WTC11 (cell line): Measurements from ENCODE around the gene ZNF202. TPM values are rescaled to one million over a fixed set of nuclear protein-coding genes. Genes with fewer than 3 reads are reported as not detected.

Experiments
- ATAC-seq: fragments of 200-7000 bp; cut with Tn5 transposase; 2 replicates; pipeline ENCODE4 v1.10.0; 2021; ENCODE audit warnings: mild to moderate bottlenecking, moderate library complexity
- CTCF ChIA-PET: fragments of 300-600 bp; sonication (Branson Sonifier 250); formaldehyde crosslinking; loops from one replicate; lab custom pipeline; 2021; ENCODE audit warnings: antibody characterized with exemption; lab: Charles Lee
- POLR2A ChIA-PET: fragments of 350-600 bp; sonication (Branson Sonifier 250); formaldehyde crosslinking; loops from one replicate; lab custom pipeline; 2021; ENCODE audit warnings: antibody characterized with exemption; lab: Charles Lee
- DNase-seq: peaks from one replicate; pipeline ENCODE4 v3.0.0; 2021; ENCODE audit warnings: low spot score
- H3K27ac Mint-ChIP-seq: 2 replicates; pipeline ENCODE4 v1.8.0; 2021; ENCODE audit warnings: mixed read lengths
- H3K27me3 Mint-ChIP-seq: 2 replicates; pipeline ENCODE4 v1.8.0; 2021; ENCODE audit warnings: low read depth, mild to moderate bottlenecking, moderate library complexity, mixed read lengths
- H3K36me3 Mint-ChIP-seq: 2 replicates; pipeline ENCODE4 v1.8.0; 2021; ENCODE audit warnings: mixed read lengths
- H3K4me1 Mint-ChIP-seq: 2 replicates; pipeline ENCODE4 v1.8.0; 2022; ENCODE audit warnings: mixed read lengths
- H3K4me3 Mint-ChIP-seq: 2 replicates; pipeline ENCODE4 v1.8.0; 2021; ENCODE audit warnings: mild to moderate bottlenecking, moderate library complexity, mixed read lengths
- H3K9me3 Mint-ChIP-seq: 2 replicates; pipeline ENCODE4 v1.8.0; 2021; ENCODE audit warnings: mixed read lengths
- CBFB ChIP-seq: sonication (generic); formaldehyde crosslinking; IDR thresholded peaks from 2 replicates; pipeline ENCODE4 v1.8.1; 2022; ENCODE audit warnings: mild to moderate bottlenecking, low read depth, missing genetic modification reagents
- ELF4 ChIP-seq: sonication (generic); formaldehyde crosslinking; IDR thresholded peaks from 2 replicates; pipeline ENCODE4 v1.8.1; 2022; ENCODE audit warnings: low read depth, mild to moderate bottlenecking, moderate library complexity, missing genetic modification reagents
- EMX1 ChIP-seq: fragments of 250-450 bp; sonication (Bioruptor Pico); IDR thresholded peaks from 2 replicates; pipeline ENCODE4 v1.8.0; 2021; ENCODE audit warnings: mild to moderate bottlenecking
- ESRRA ChIP-seq: sonication (generic); formaldehyde crosslinking; IDR thresholded peaks from 2 replicates; pipeline ENCODE4 v1.8.1; 2022; ENCODE audit warnings: mild to moderate bottlenecking, missing genetic modification reagents, borderline replicate concordance
- FOXP1 ChIP-seq: sonication (generic); formaldehyde crosslinking; IDR thresholded peaks from 2 replicates; pipeline ENCODE4 v1.8.0; 2022; ENCODE audit warnings: missing genetic modification reagents, mild to moderate bottlenecking, moderate library complexity, borderline replicate concordance
- GABPB1 ChIP-seq: sonication (generic); formaldehyde crosslinking; IDR thresholded peaks from 2 replicates; pipeline ENCODE4 v1.8.1; 2023; ENCODE audit warnings: mild to moderate bottlenecking, missing genetic modification reagents
- KAT7 ChIP-seq: sonication (generic); formaldehyde crosslinking; IDR thresholded peaks from 2 replicates; pipeline ENCODE4 v1.8.1; 2023; ENCODE audit warnings: missing genetic modification reagents, mild to moderate bottlenecking, borderline replicate concordance
- MXD4 ChIP-seq: fragments of 250-450 bp; sonication (Bioruptor Pico); IDR thresholded peaks from 2 replicates; pipeline ENCODE4 v1.8.0; 2021; ENCODE audit warnings: mild to moderate bottlenecking, moderate library complexity, borderline replicate concordance
- MYBL2 ChIP-seq: sonication (generic); formaldehyde crosslinking; IDR thresholded peaks from 2 replicates; pipeline ENCODE4 v1.8.1; 2023; ENCODE audit warnings: mild to moderate bottlenecking, moderate library complexity, missing genetic modification reagents
- RELA ChIP-seq: sonication (generic); formaldehyde crosslinking; IDR thresholded peaks from 2 replicates; pipeline ENCODE4 v1.8.1; 2022; ENCODE audit warnings: missing genetic modification reagents, mild to moderate bottlenecking, borderline replicate concordance
- SOX15 ChIP-seq: fragments of 250-450 bp; sonication (Bioruptor Pico); IDR thresholded peaks from 2 replicates; pipeline ENCODE4 v1.9.0; 2021; ENCODE audit warnings: mild to moderate bottlenecking
- ZNF121 ChIP-seq: sonication (generic); formaldehyde crosslinking; IDR thresholded peaks from 2 replicates; pipeline ENCODE4 v1.8.0; 2023; ENCODE audit warnings: missing genetic modification reagents
- total RNA-seq: library from RNA; stranded (reverse); gene quantifications from 3 replicates; pipeline ENCODE4 v1.2.3, GENCODE V29; 2021
- TF ChIP-seq, protein P1 (sequence below): sonication (generic); formaldehyde crosslinking; IDR thresholded peaks from 2 replicates; pipeline ENCODE4 v1.8.0; 2023; ENCODE audit warnings: missing genetic modification reagents
- TF ChIP-seq, protein P2 (sequence below): fragments of 200-600 bp; IDR thresholded peaks from 2 replicates; pipeline ENCODE4 v1.8.0; 2022; ENCODE audit warnings: antibody characterized with exemption
- TF ChIP-seq, protein P3 (sequence below): fragments of 250-450 bp; sonication (Bioruptor Pico); conservative IDR thresholded peaks from 2 replicates; pipeline ENCODE4 v1.9.0; 2021; ENCODE audit warnings: mild to moderate bottlenecking
- TF ChIP-seq, protein P4 (sequence below): sonication (generic); formaldehyde crosslinking; IDR thresholded peaks from 2 replicates; pipeline ENCODE4 v1.8.1; 2022; ENCODE audit warnings: missing genetic modification reagents, borderline replicate concordance
- TF ChIP-seq, protein P5 (sequence below): sonication (generic); formaldehyde crosslinking; IDR thresholded peaks from 2 replicates; pipeline ENCODE4 v1.8.1; 2022; ENCODE audit warnings: low read depth, mild to moderate bottlenecking, moderate library complexity, missing genetic modification reagents, borderline replicate concordance
- TF ChIP-seq, protein P6 (sequence below): fragments of 250-450 bp; sonication (Bioruptor Pico); IDR thresholded peaks from 2 replicates; pipeline ENCODE4 v1.9.0; 2021; ENCODE audit warnings: mild to moderate bottlenecking
- TF ChIP-seq, protein P7 (sequence below): fragments of 250-450 bp; sonication (Bioruptor Pico); IDR thresholded peaks from 2 replicates; pipeline ENCODE4 v1.9.0; 2021; ENCODE audit warnings: mild to moderate bottlenecking

Gene ZNF202
- total RNA-seq, 1 experiment from 2014 or later = 29.9 TPM

DNA sequence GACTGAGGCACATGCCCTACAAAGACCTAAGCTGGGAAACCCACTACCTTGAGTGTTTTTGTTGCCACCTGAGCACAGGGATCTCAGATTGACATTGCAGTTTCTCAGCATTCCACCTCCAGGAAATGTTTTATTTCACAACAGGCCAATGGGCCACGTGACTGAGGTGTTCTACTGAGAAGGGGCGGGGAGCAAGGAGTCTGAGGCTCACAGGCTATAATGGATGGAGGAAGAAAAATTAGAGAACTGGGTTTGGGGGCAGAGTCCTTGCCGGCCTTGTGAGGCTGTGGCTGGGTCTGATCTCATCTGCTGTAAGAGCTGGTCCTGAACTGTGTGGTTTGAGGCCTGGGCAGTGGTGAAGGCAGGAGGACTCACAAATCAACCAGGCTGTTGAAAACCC lies 40.7 kb downstream of the ZNF202 start:
- no peak for TF ChIP-seq ESRRA (CRISPR knock-in tag)
- TF ChIP-seq, protein P1, sequence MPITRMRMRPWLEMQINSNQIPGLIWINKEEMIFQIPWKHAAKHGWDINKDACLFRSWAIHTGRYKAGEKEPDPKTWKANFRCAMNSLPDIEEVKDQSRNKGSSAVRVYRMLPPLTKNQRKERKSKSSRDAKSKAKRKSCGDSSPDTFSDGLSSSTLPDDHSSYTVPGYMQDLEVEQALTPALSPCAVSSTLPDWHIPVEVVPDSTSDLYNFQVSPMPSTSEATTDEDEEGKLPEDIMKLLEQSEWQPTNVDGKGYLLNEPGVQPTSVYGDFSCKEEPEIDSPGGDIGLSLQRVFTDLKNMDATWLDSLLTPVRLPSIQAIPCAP (CRISPR knock-in tag) = no peak
- TF ChIP-seq, protein P2, sequence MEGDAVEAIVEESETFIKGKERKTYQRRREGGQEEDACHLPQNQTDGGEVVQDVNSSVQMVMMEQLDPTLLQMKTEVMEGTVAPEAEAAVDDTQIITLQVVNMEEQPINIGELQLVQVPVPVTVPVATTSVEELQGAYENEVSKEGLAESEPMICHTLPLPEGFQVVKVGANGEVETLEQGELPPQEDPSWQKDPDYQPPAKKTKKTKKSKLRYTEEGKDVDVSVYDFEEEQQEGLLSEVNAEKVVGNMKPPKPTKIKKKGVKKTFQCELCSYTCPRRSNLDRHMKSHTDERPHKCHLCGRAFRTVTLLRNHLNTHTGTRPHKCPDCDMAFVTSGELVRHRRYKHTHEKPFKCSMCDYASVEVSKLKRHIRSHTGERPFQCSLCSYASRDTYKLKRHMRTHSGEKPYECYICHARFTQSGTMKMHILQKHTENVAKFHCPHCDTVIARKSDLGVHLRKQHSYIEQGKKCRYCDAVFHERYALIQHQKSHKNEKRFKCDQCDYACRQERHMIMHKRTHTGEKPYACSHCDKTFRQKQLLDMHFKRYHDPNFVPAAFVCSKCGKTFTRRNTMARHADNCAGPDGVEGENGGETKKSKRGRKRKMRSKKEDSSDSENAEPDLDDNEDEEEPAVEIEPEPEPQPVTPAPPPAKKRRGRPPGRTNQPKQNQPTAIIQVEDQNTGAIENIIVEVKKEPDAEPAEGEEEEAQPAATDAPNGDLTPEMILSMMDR = no peak
- TF ChIP-seq KAT7 (CRISPR knock-in tag) = no peak
- no peak for TF ChIP-seq GABPB1 (CRISPR knock-in tag)
- ChIA-PET POLR2A (no interaction called here), CTCF (interaction anchor here (0.6 to 1.4 kb wide), 2 partner anchors 10 to 89 kb away, joined by 3 to 4 read pairs; no protein-coding TSS in a partner anchor)
- ATAC-seq = no peak
- no peak for DNase-seq
- H3K4me1 Mint-ChIP-seq = no peaks in the 10 kb centered on the region
- no peak overlapping the region for H3K4me3 Mint-ChIP-seq
- H3K27ac Mint-ChIP-seq = no peak overlapping the region
- H3K36me3 Mint-ChIP-seq = no peaks in the 10 kb centered on the region
- no peaks in the 10 kb centered on the region for H3K27me3 Mint-ChIP-seq
- no peaks in the 10 kb centered on the region for H3K9me3 Mint-ChIP-seq

DNA sequence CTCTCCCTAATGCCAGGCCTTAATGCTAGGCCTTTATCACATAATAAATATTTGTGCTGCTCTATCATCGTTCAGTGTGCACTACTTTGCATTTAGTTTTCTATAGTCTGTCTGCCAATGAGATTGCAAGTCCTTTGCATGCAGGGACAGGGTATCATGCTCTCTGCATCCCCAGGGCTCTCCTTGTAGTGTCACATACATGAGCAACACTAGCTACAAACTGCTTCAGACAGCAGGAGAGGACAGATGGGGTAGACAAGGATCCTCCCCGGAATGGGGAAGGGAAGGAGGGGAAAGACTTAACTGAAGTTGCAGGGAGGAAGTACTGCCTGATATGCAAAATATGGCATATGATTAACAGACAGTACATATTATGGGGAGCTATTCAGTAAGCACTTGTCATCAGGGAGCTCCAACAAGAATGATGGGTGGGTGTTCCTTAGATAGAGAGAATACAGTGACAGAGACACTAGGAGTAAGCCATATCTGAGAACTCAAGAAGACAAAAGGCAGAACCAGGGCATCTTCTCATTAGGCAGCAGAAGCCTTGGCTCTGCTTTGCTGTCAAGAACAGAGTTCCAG lies 42.8 kb downstream of the ZNF202 start:
- Mint-ChIP-seq H3K4me3 (no peak overlapping the region), H3K9me3 (no peaks in the 10 kb centered on the region), H3K36me3 (no peaks in the 10 kb centered on the region), H3K27me3 (no peaks in the 10 kb centered on the region), H3K4me1 (no peaks in the 10 kb centered on the region), H3K27ac (no peak overlapping the region)
- ATAC-seq (no peak), DNase-seq (no peak)
- ChIA-PET CTCF (interaction anchor here (1.1 to 2.1 kb wide), 3 partner anchors 9 to 58 kb away, joined by 3 to 7 read pairs (median 4); partner anchors contain the start of gene SCN3B), POLR2A (no interaction called here)
- TF ChIP-seq, protein P3, sequence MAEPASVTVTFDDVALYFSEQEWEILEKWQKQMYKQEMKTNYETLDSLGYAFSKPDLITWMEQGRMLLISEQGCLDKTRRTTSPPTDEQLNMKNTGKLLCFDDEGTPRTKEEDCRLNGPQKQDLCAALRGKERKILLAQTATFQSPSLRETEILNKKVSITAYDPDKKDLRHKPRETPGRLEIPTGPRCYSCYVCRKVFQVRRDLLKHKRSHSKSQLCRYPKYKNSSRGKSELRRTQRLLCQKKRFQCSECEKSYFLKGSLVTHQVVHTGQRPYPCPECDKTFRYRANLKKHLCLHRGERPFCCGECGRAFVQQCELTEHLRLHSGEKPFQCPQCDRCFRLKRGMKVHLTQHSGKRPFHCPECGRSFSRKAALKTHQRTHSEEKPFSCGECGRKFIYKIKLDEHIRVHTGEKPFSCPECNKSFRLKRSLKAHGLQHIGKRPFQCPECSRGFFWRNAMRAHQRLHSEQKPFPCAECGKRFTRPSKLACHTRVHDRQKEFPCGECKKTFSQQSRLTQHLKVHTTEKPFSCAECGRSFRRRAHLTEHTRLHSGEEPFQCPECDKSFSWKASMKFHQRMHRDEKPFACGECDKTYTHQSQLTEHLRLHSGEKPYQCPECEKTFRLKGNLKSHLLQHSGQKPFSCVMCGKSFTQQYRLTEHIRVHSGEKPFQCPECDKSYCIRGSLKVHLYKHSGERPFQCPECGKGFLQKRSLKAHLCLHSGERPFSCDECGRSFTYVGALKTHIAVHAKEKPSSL (CRISPR knock-in tag) = no peak
- TF ChIP-seq ELF4 (CRISPR knock-in tag) (no peak), ESRRA (CRISPR knock-in tag) (no peak), CBFB (CRISPR knock-in tag) (no peak), ZNF121 (CRISPR knock-in tag) (no peak), MXD4 (CRISPR knock-in tag) (no peak), RELA (no peak), MYBL2 (no peak), FOXP1 (CRISPR knock-in tag) (no peak), SOX15 (no peak), EMX1 (CRISPR knock-in tag) (no peak)
- TF ChIP-seq, protein P4, sequence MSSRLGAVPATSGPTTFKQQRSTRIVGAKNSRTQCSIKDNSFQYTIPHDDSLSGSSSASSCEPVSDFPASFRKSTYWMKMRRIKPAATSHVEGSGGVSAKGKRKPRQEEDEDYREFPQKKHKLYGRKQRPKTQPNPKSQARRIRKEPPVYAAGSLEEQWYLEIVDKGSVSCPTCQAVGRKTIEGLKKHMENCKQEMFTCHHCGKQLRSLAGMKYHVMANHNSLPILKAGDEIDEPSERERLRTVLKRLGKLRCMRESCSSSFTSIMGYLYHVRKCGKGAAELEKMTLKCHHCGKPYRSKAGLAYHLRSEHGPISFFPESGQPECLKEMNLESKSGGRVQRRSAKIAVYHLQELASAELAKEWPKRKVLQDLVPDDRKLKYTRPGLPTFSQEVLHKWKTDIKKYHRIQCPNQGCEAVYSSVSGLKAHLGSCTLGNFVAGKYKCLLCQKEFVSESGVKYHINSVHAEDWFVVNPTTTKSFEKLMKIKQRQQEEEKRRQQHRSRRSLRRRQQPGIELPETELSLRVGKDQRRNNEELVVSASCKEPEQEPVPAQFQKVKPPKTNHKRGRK = no peak
- TF ChIP-seq, protein P5, sequence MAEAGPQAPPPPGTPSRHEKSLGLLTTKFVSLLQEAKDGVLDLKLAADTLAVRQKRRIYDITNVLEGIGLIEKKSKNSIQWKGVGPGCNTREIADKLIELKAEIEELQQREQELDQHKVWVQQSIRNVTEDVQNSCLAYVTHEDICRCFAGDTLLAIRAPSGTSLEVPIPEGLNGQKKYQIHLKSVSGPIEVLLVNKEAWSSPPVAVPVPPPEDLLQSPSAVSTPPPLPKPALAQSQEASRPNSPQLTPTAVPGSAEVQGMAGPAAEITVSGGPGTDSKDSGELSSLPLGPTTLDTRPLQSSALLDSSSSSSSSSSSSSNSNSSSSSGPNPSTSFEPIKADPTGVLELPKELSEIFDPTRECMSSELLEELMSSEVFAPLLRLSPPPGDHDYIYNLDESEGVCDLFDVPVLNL (CRISPR knock-in tag) = no peak
- TF ChIP-seq, protein P6, sequence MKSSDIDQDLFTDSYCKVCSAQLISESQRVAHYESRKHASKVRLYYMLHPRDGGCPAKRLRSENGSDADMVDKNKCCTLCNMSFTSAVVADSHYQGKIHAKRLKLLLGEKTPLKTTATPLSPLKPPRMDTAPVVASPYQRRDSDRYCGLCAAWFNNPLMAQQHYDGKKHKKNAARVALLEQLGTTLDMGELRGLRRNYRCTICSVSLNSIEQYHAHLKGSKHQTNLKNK (CRISPR knock-in tag) = no peak
- TF ChIP-seq, protein P7, sequence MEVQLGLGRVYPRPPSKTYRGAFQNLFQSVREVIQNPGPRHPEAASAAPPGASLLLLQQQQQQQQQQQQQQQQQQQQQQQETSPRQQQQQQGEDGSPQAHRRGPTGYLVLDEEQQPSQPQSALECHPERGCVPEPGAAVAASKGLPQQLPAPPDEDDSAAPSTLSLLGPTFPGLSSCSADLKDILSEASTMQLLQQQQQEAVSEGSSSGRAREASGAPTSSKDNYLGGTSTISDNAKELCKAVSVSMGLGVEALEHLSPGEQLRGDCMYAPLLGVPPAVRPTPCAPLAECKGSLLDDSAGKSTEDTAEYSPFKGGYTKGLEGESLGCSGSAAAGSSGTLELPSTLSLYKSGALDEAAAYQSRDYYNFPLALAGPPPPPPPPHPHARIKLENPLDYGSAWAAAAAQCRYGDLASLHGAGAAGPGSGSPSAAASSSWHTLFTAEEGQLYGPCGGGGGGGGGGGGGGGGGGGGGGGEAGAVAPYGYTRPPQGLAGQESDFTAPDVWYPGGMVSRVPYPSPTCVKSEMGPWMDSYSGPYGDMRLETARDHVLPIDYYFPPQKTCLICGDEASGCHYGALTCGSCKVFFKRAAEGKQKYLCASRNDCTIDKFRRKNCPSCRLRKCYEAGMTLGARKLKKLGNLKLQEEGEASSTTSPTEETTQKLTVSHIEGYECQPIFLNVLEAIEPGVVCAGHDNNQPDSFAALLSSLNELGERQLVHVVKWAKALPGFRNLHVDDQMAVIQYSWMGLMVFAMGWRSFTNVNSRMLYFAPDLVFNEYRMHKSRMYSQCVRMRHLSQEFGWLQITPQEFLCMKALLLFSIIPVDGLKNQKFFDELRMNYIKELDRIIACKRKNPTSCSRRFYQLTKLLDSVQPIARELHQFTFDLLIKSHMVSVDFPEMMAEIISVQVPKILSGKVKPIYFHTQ (CRISPR knock-in tag) = no peak
